ENCODE data around the gene TAAR9. TPM values are rescaled to one million over a fixed set of nuclear protein-coding genes. Genes with fewer than 3 reads are reported as not detected.

Gene TAAR9
- total RNA-seq, 1 experiment from 2014 or later: not detected

GRCh38 chr6:132511210-132511830 lies 26.8 kb upstream of the TAAR9 start:
- intact Hi-C loops (cut with micrococcal nuclease; ENCODE audit: unreplicated experiment): no loop called here
- H3K36me3 Mint-ChIP-seq (ENCODE audit: insufficient read depth, unreplicated experiment): peaks cover 19% of the 10 kb centered on the region
- DNase-seq: peak in 1 of 2 experiments; percentile 5
- peak overlapping the region; percentile 26 for H3K27ac Mint-ChIP-seq (ENCODE audit: unreplicated experiment)
- no peaks in the 10 kb centered on the region for H3K9me3 Mint-ChIP-seq (ENCODE audit: unreplicated experiment)
- Histone ChIP-seq H3K27me3 (replicated peaks; ENCODE audit: control insufficient read depth, insufficient read depth, low read length) (no peaks in the 10 kb centered on the region), H3K9me3 (no peaks in the 10 kb centered on the region), H3K4me3 (ENCODE audit: low read depth, low read length) (peak overlapping the region; percentile 70; the same call in 1 of the 2 replicates), H3K36me3 (ENCODE audit: control insufficient read depth, insufficient read depth, low read length) (no peaks in the 10 kb centered on the region), H3K4me1 (peaks cover 12% of the 10 kb centered on the region)
- H3K4me1 Mint-ChIP-seq (ENCODE audit: low read depth, unreplicated experiment): peaks cover 18% of the 10 kb centered on the region
- CTCF ChIA-PET: no interaction called here
- BruUV-seq (replicated peaks): no TSS peak
- H3K4me3 Mint-ChIP-seq (ENCODE audit: unreplicated experiment): peak overlapping the region; percentile 92
- no peaks in the 10 kb centered on the region for H3K27me3 Mint-ChIP-seq (ENCODE audit: insufficient read depth, unreplicated experiment)
- TF ChIP-seq, protein P1, sequence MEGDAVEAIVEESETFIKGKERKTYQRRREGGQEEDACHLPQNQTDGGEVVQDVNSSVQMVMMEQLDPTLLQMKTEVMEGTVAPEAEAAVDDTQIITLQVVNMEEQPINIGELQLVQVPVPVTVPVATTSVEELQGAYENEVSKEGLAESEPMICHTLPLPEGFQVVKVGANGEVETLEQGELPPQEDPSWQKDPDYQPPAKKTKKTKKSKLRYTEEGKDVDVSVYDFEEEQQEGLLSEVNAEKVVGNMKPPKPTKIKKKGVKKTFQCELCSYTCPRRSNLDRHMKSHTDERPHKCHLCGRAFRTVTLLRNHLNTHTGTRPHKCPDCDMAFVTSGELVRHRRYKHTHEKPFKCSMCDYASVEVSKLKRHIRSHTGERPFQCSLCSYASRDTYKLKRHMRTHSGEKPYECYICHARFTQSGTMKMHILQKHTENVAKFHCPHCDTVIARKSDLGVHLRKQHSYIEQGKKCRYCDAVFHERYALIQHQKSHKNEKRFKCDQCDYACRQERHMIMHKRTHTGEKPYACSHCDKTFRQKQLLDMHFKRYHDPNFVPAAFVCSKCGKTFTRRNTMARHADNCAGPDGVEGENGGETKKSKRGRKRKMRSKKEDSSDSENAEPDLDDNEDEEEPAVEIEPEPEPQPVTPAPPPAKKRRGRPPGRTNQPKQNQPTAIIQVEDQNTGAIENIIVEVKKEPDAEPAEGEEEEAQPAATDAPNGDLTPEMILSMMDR (IDR thresholded peaks at IDR 0.05; ENCODE audit: insufficient read depth in 1 of 2, low read depth in 1 of 2, low read length in 1 of 2, severe bottlenecking in 1 of 2, unreplicated experiment in 1 of 2): no peak
- POLR2A ChIA-PET: no interaction called here

- Mint-ChIP-seq H3K9me3 (ENCODE audit: unreplicated experiment) (no peaks in the 10 kb centered on the region), H3K4me3 (ENCODE audit: unreplicated experiment) (peak overlapping the region; percentile 92), H3K4me1 (ENCODE audit: low read depth, unreplicated experiment) (peaks cover 18% of the 10 kb centered on the region), H3K27ac (ENCODE audit: unreplicated experiment) (peak overlapping the region; percentile 90), H3K27me3 (ENCODE audit: insufficient read depth, unreplicated experiment) (no peaks in the 10 kb centered on the region), H3K36me3 (ENCODE audit: insufficient read depth, unreplicated experiment) (peaks cover 19% of the 10 kb centered on the region)
- TF ChIP-seq, protein P1 (IDR thresholded peaks at IDR 0.05; ENCODE audit: insufficient read depth in 1 of 2, low read depth in 1 of 2, low read length in 1 of 2, severe bottlenecking in 1 of 2, unreplicated experiment in 1 of 2): no peak
- ChIA-PET POLR2A (interaction anchor here (1.5 kb wide), 1 partner anchor 303 kb away, joined by 6 read pairs; the partner anchor contains the start of gene RPS12), CTCF (interaction anchor here (0.6 to 1.1 kb wide), 2 partner anchors 13 to 286 kb away, joined by 3 to 4 read pairs; partner anchors contain the start of gene SLC18B1)
- intact Hi-C loops (cut with micrococcal nuclease; ENCODE audit: unreplicated experiment): loop anchor here (1.0 kb wide), 1 partner anchor 302 kb away; the partner anchor contains the start of gene RPS12
- Histone ChIP-seq H3K4me1 (peaks cover 12% of the 10 kb centered on the region), H3K27me3 (replicated peaks; ENCODE audit: control insufficient read depth, insufficient read depth, low read length) (no peaks in the 10 kb centered on the region), H3K36me3 (ENCODE audit: control insufficient read depth, insufficient read depth, low read length) (no peaks in the 10 kb centered on the region), H3K4me3 (ENCODE audit: low read depth, low read length) (peak overlapping the region; percentile 70), H3K9me3 (no peaks in the 10 kb centered on the region)
- DNase-seq: no peak
- no TSS peak for BruUV-seq (replicated peaks)
Observed at GRCh38 chr6:132511831-132512220, 26.3 kb upstream of the TAAR9 start.

DNA sequence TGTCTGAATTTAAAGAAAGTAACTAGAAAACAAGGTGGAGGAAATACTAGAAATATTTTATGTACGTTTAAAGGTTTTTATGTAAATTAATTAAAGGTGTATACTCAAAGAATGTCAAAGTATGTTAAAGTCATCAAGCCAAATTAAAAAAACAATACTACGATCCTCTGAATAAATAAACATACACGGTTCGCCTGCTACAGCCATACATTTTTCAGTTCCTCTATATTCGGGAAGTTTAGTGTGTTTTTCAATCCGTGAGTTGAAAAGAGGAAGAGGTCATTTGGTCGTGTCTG lies 25.8 kb upstream of the TAAR9 start:
- POLR2A ChIA-PET: interaction anchor here (0.6 to 1.5 kb wide), 4 partner anchors 12 to 643 kb away, joined by 3 to 6 read pairs (median 4); partner anchors contain the start of genes CCN2 and RPS12
- Histone ChIP-seq H3K4me1 (peaks cover 12% of the 10 kb centered on the region), H3K4me3 (ENCODE audit: low read depth, low read length) (peak overlapping the region; percentile 70), H3K36me3 (ENCODE audit: control insufficient read depth, insufficient read depth, low read length) (no peaks in the 10 kb centered on the region), H3K27me3 (replicated peaks; ENCODE audit: control insufficient read depth, insufficient read depth, low read length) (no peaks in the 10 kb centered on the region), H3K9me3 (no peaks in the 10 kb centered on the region)
- Mint-ChIP-seq H3K27me3 (ENCODE audit: insufficient read depth, unreplicated experiment) (no peaks in the 10 kb centered on the region), H3K36me3 (ENCODE audit: insufficient read depth, unreplicated experiment) (peaks cover 19% of the 10 kb centered on the region), H3K27ac (ENCODE audit: unreplicated experiment) (peak overlapping the region; percentile 90), H3K4me1 (ENCODE audit: low read depth, unreplicated experiment) (peaks cover 18% of the 10 kb centered on the region), H3K4me3 (ENCODE audit: unreplicated experiment) (peak overlapping the region; percentile 92), H3K9me3 (ENCODE audit: unreplicated experiment) (no peaks in the 10 kb centered on the region)
- BruUV-seq (replicated peaks): no TSS peak
- TF ChIP-seq, protein P1 (IDR thresholded peaks at IDR 0.05; ENCODE audit: insufficient read depth in 1 of 2, low read depth in 1 of 2, low read length in 1 of 2, severe bottlenecking in 1 of 2, unreplicated experiment in 1 of 2): no peak
- CTCF ChIA-PET: interaction anchor here (0.6 to 1.4 kb wide), 5 partner anchors 13 to 286 kb away, joined by 3 to 7 read pairs (median 6); partner anchors contain the start of gene SLC18B1
- intact Hi-C loops (cut with micrococcal nuclease; ENCODE audit: unreplicated experiment): loop anchor here (1.0 kb wide), 1 partner anchor 302 kb away; the partner anchor contains the start of gene RPS12
- DNase-seq: no peak

All from Caco-2 (cell line).